Kidney capillary endothelial cell (primary cell): ENCODE data around the gene ZNF576.
A peak's percentile ranks its signal among the peaks of the same experiment; 100 is the strongest.
"Not testable (repeated sequence)": the region's sequence is repeated elsewhere in the genome, so short reads cannot be mapped to it uniquely, and the experiment has no call there.

Experiments
- DNase-seq: peaks from one replicate; pipeline ENCODE4 v3.0.0-alpha.2; 2018; ENCODE audit warnings: low spot score

Gene ZNF576

GRCh38 chr19:43599635-43600295 lies 3.4 kb downstream of the ZNF576 start:
- no peak for DNase-seq

- not testable (repeated sequence) for DNase-seq
Observed at GRCh38 chr19:43600326-43600725, 3.9 kb downstream of the ZNF576 start.

GRCh38 chr19:43605875-43606568 lies 9.6 kb downstream of the ZNF576 start:
- no peak for DNase-seq

GRCh38 chr19:43606569-43607229 lies 10.3 kb downstream of the ZNF576 start:
- no peak for DNase-seq

GRCh38 chr19:43607238-43608205 lies 11.1 kb downstream of the ZNF576 start:
- DNase-seq, result no peak

- no peak for DNase-seq
Observed at GRCh38 chr19:43609872-43610271, 13.5 kb downstream of the ZNF576 start.

GRCh38 chr19:43610493-43610892 lies 14.1 kb downstream of the ZNF576 start:
- no peak for DNase-seq

- DNase-seq, result no peak
Observed at GRCh38 chr19:43611788-43612187, 15.4 kb downstream of the ZNF576 start, which contains the start of gene SRRM5. Gene SRRM5, plus strand, starts transcription at chr19:43612088. Its CDS starts 34 bp downstream, at chr19:43612122.

- no peak for DNase-seq
Observed at GRCh38 chr19:43612374-43612773, 16.0 kb downstream of the ZNF576 start.

GRCh38 chr19:43616306-43616705 lies 19.9 kb downstream of the ZNF576 start:
- DNase-seq, result no peak

- DNase-seq, result no peak
Observed at GRCh38 chr19:43616954-43617353, 20.6 kb downstream of the ZNF576 start.

- DNase-seq, result no peak
Observed at GRCh38 chr19:43618921-43619261, 22.5 kb downstream of the ZNF576 start.

GRCh38 chr19:43619262-43620060 lies 23.1 kb downstream of the ZNF576 start, which contains the start of gene ZNF428:
Gene ZNF428, minus strand, starts transcription at chr19:43619629. Its CDS starts 5,325 bp downstream, at chr19:43614304.
- peak; percentile 81 for DNase-seq

GRCh38 chr19:43620061-43621001 lies 23.9 kb downstream of the ZNF576 start:
- DNase-seq, result no peak

GRCh38 chr19:43622070-43622469 lies 25.7 kb downstream of the ZNF576 start:
- no peak for DNase-seq

- DNase-seq, result no peak
Observed at GRCh38 chr19:43622956-43623355, 26.6 kb downstream of the ZNF576 start.

- DNase-seq, result no peak
Observed at GRCh38 chr19:43623889-43624670, 27.7 kb downstream of the ZNF576 start.

- no peak for DNase-seq
Observed at GRCh38 chr19:43624933-43625332, 28.5 kb downstream of the ZNF576 start.
